OCI-LY7 (cell line): ENCODE data around the gene COX19.

Experiments used
- EZH2phosphoT487 ChIP-seq: fragments of 200-600 bp; sonication (generic); IDR thresholded peaks from 2 replicates; pipeline ENCODE4 v1.6.1; 2018; ENCODE audit warnings: low read depth, borderline replicate concordance, mild to moderate bottlenecking, mixed run types, antibody characterized with exemption, low read length, moderate library complexity, mixed read lengths
- TF ChIP-seq, protein P1 (sequence below): fragments of 200-600 bp; sonication (generic); conservative IDR thresholded peaks from 2 replicates; pipeline ENCODE4 v1.5.1; 2014; ENCODE audit warnings: mild to moderate bottlenecking, antibody characterized with exemption, low read length, moderate library complexity, mixed read lengths

DNA sequence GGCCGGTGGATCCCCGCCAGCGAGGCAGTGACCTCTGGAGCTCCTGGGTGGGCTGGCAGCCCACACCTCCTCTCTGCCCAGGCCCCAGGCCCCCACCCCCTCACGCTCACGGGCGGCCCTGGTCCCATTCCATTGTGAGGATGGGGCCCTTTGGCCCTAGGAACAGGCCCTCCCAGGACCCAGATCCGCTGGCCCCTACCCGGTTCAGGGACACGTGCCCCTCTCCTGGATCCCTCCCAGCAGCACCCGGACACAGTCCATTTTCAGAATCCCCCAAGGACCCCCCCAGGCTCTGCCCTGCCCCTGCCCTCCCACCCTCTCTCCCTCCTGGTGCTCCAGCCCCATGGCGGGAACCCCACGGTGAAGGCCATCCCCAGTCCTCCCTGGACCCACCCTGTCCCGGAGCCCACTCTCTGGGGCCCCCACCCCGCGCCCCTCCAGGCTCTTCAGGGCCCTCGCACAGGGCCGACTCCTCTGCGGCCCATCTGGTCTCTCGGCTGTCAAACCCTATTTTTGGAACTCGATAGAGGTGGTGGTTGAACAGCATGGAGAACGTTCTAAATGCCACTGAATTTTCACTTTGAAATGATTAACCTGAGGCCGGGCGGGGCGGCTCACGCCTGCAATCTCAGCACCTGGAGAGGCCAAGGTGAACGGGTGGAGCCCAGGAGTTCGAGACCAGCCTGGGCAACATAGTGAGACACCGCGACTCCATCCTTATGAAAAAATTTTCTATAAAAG, 28.9 kb downstream of the COX19 start:
- TF ChIP-seq, protein P1, sequence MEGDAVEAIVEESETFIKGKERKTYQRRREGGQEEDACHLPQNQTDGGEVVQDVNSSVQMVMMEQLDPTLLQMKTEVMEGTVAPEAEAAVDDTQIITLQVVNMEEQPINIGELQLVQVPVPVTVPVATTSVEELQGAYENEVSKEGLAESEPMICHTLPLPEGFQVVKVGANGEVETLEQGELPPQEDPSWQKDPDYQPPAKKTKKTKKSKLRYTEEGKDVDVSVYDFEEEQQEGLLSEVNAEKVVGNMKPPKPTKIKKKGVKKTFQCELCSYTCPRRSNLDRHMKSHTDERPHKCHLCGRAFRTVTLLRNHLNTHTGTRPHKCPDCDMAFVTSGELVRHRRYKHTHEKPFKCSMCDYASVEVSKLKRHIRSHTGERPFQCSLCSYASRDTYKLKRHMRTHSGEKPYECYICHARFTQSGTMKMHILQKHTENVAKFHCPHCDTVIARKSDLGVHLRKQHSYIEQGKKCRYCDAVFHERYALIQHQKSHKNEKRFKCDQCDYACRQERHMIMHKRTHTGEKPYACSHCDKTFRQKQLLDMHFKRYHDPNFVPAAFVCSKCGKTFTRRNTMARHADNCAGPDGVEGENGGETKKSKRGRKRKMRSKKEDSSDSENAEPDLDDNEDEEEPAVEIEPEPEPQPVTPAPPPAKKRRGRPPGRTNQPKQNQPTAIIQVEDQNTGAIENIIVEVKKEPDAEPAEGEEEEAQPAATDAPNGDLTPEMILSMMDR = no peak
- TF ChIP-seq EZH2phosphoT487 = no peak
